ENCODE data around the gene SYS1.

GRCh38 chr20:45391559-45391958, 28.6 kb downstream of the SYS1 start:
- TF ChIP-seq EZH2 (IDR thresholded peaks at IDR 0.05; ENCODE audit: insufficient read depth, low read length) (no peak), CTCF (IDR thresholded peaks at IDR 0.05; ENCODE audit: insufficient read depth, low read depth, low read length) (no peak)
